Adrenal gland (tissue), 12 donors: ENCODE results near the gene NFATC3. TPM values are rescaled to one million over a fixed set of nuclear protein-coding genes. Genes with fewer than 3 reads are reported as not detected.

Experiments
- DNase-seq, 7 donors: peaks; one replicate each; pipeline ENCODE4 v3.0.0-alpha.2; 2019 to 2020
- H3K27ac ChIP-seq, 5 donors: fragments of 200-600 bp; sonication (generic) in 4 of 5; 1 replicate in 3 of 5; 2 replicates in 2 of 5; pipeline versions ENCODE4 v1.5.1 to v1.8.0; 2016 to 2020; ENCODE audit warnings: mild to moderate bottlenecking in 1 of 5
- H3K27me3 ChIP-seq: fragments of 200-600 bp; 2 replicates; pipeline ENCODE4 v1.8.0; 2021
- H3K36me3 ChIP-seq, 2 donors: fragments of 200-600 bp; replicated peaks in 1 of 2; 1 replicate in 1 of 2; 2 replicates in 1 of 2; pipeline versions ENCODE4 v1.5.1 to v1.8.0; 2018 to 2022
- H3K4me1 ChIP-seq, 2 donors: fragments of 200-600 bp; replicated peaks in 1 of 2; 1 replicate in 1 of 2; 2 replicates in 1 of 2; pipeline versions ENCODE4 v1.5.1 to v1.8.0; 2018 to 2021
- H3K4me3 ChIP-seq, 4 donors: fragments of 200-600 bp; sonication (generic) in 3 of 4; one replicate each; pipeline ENCODE4 v1.5.1; 2016 to 2018
- H3K9me3 ChIP-seq, 3 donors: fragments of 200-600 bp; sonication (generic) in 1 of 3; replicated peaks in 1 of 3; 1 replicate in 2 of 3; 2 replicates in 1 of 3; pipeline versions ENCODE4 v1.5.1 to v1.8.0; 2016 to 2021
- CTCF ChIP-seq, 6 experiments: fragments of 450-650 bp in 4 of 6; fragments of 200-600 bp in 2 of 6; sonication (generic) in 1 of 6; IDR thresholded peaks; 1 replicate in 5 of 6; 2 replicates in 1 of 6; pipeline versions ENCODE4 v1.5.1 to v1.8.0; 2016 to 2021; ENCODE audit warnings: antibody characterized with exemption in 6 of 6, mild to moderate bottlenecking in 2 of 6, moderate library complexity in 1 of 6
- POLR2A ChIP-seq, 2 donors: fragments of 450-650 bp; IDR thresholded peaks; one replicate each; pipeline ENCODE4 v1.6.1; 2017; ENCODE audit warnings: antibody characterized with exemption in 2 of 2, mild to moderate bottlenecking in 2 of 2, moderate library complexity in 1 of 2
- WGBS, 4 donors: extraction: QIAGEN DNeasy Blood & Tissue Kit in 2 of 4; methylation state at CpG; one replicate each; pipeline versions ENCODE4 v1.1.5 to v1.1.7; 2013 to 2017; 5-methylcytosine and 5-hydroxymethylcytosine counted together
- intact Hi-C, 2 donors: fragments of 100-400 bp; cut with DNase I; formaldehyde crosslinking; loops; one replicate each; pipeline versions ENCODE4 v1.14.1 to v1.15.0; 2022 to 2023
- polyA plus RNA-seq, 3 donors: library from polyadenylated mRNA; stranded (reverse); fragments of 200-250 nt in 2 of 3; fragments of 350-450 nt in 1 of 3; fragmentation: Illumina TruSeq in 1 of 3; extraction: RNeasy Lipid Tissue Mini Kit (QIAGEN cat#74804) in 1 of 3; gene quantifications; one replicate each; pipeline ENCODE4 v1.2.3, GENCODE V29; 2013 to 2014
- total RNA-seq, 9 donors: library from RNA; depleted of rRNA in 4 of 9; stranded (reverse); fragments of >200 nt in 4 of 9; fragments of 120-200 nt in 1 of 9; fragmentation: NEBNext Ultra II Directional in 1 of 9; extraction: Animal tissue kit (Norgen Biotek cat#: 25700) in 1 of 9; gene quantifications; one replicate each; pipeline versions ENCODE4 v1.1.0 to v1.2.4, GENCODE V29; 2013 to 2023
- donor health status: healthy with polysubstance abuse.
- donor health status: Bipolar disorder and iron deficiency.
- donor health status: DM: yes; HTN: yes; CAD: no.
- donor health status: DM: no; HTN: no; CAD: no.
- donor health status: DM: no; HTN: no; CAD: no.
- donor health status: DM: yes; HTN: yes; CAD: no.

The NFATC3 gene
- total and polyA plus RNA-seq, 12 donors: 6.6 to 81.2 (median 34.3) TPM

- Histone ChIP-seq H3K36me3 (peaks cover 0 to 57% of the 10 kb centered on the region in 2 donors), H3K4me3 (no peak overlapping the region), H3K27ac (no peak overlapping the region), H3K27me3 (no peaks in the 10 kb centered on the region), H3K9me3 (no peaks in the 10 kb centered on the region), H3K4me1 (no peaks in the 10 kb centered on the region)
- WGBS, 4 donors: 94 to 98% (median 97%) methylated on average over 3 to 7 of the region's 7 CpGs
- intact Hi-C loops: no loop called here
- TF ChIP-seq POLR2A (IDR thresholded peaks at IDR 0.05) (no peak), CTCF (IDR thresholded peaks at IDR 0.05) (no peak)
- no peak for DNase-seq
These were observed 101.7 kb downstream of the NFATC3 start for GRCh38 chr16:68186877-68187276.

GRCh38 chr16:68187505-68187904, 102.3 kb downstream of the NFATC3 start:
- Histone ChIP-seq H3K9me3 (no peaks in the 10 kb centered on the region), H3K4me3 (no peak overlapping the region), H3K27ac (no peak overlapping the region), H3K27me3 (no peaks in the 10 kb centered on the region), H3K4me1 (no peaks in the 10 kb centered on the region), H3K36me3 (peaks cover 0 to 54% of the 10 kb centered on the region in 2 donors)
- no peak for DNase-seq
- 100% methylated on average over 2 of the region's 2 CpGs; no CpG with 5 or more reads in 2 of the 4 donors for WGBS, 4 donors
- TF ChIP-seq CTCF (IDR thresholded peaks at IDR 0.05): no peak
- TF ChIP-seq POLR2A (IDR thresholded peaks at IDR 0.05): no peak
- intact Hi-C loops: no loop called here

- TF ChIP-seq POLR2A (IDR thresholded peaks at IDR 0.05) (no peak), CTCF (IDR thresholded peaks at IDR 0.05) (no peak)
- Histone ChIP-seq H3K36me3 (peaks cover 0 to 52% of the 10 kb centered on the region in 2 donors), H3K27ac (no peak overlapping the region), H3K27me3 (no peaks in the 10 kb centered on the region), H3K4me3 (no peak overlapping the region), H3K4me1 (no peaks in the 10 kb centered on the region), H3K9me3 (no peaks in the 10 kb centered on the region)
- whole genome bisulfite sequencing, 4 donors: 96 to 100% (median 99%) methylated on average over 1 to 10 of the region's 10 CpGs
- DNase-seq: no peak
- intact Hi-C loops: no loop called here
These were observed 103.0 kb downstream of the NFATC3 start for GRCh38 chr16:68188170-68188569.

GRCh38 chr16:68190081-68190480, 104.9 kb downstream of the NFATC3 start:
- no peaks in the 10 kb centered on the region for H3K9me3 ChIP-seq
- H3K36me3 ChIP-seq: peaks cover 0 to 35% of the 10 kb centered on the region in 2 donors
- WGBS, 4 donors: 72 to 86% (median 77%) methylated on average over 1 of the region's 1 CpG
- TF ChIP-seq POLR2A (IDR thresholded peaks at IDR 0.05): no peak
- TF ChIP-seq CTCF (IDR thresholded peaks at IDR 0.05): no peak
- H3K27me3 ChIP-seq: no peaks in the 10 kb centered on the region
- intact Hi-C loops: no loop called here
- H3K4me1 ChIP-seq: peaks cover 10% of the 10 kb centered on the region in 2 donors
- no peak for DNase-seq
- no peak overlapping the region for H3K27ac ChIP-seq
- no peak overlapping the region for H3K4me3 ChIP-seq
